H9 (cell line): Measurements from ENCODE around the gene CYTH3. TPM values are rescaled to one million over a fixed set of nuclear protein-coding genes. Genes with fewer than 3 reads are reported as not detected.

Experiments used
- DNase-seq: peaks from one replicate; pipeline ENCODE4 v3.0.0-alpha.2; 2017
- H2AFZ ChIP-seq: one replicate; pipeline ENCODE4 v1.6.1; 2013; ENCODE audit warnings: mild to moderate bottlenecking, low read length, control low read depth, moderate library complexity
- H2AK5ac ChIP-seq: 2 replicates; pipeline ENCODE4 v1.6.1; 2013; ENCODE audit warnings: low read length, control low read depth, mixed read lengths; ENCODE audit not compliant: insufficient read length
- H2BK120ac ChIP-seq: one replicate; pipeline ENCODE4 v1.6.1; 2013; ENCODE audit warnings: low read depth, mild to moderate bottlenecking, low read length, control low read depth, inconsistent platforms; ENCODE audit not compliant: poor library complexity, severe bottlenecking
- H2BK12ac ChIP-seq: 2 replicates; pipeline ENCODE4 v1.6.1; 2013; ENCODE audit warnings: low read length, control low read depth, mixed read lengths, low read depth; ENCODE audit not compliant: insufficient read length
- H2BK15ac ChIP-seq: 2 replicates; pipeline ENCODE4 v1.6.1; 2013; ENCODE audit warnings: low read depth, low read length, control low read depth
- H2BK20ac ChIP-seq: one replicate; pipeline ENCODE4 v1.6.1; 2013; ENCODE audit warnings: low read depth, mild to moderate bottlenecking, low read length, control low read depth, inconsistent platforms; ENCODE audit not compliant: poor library complexity, severe bottlenecking
- H2BK5ac ChIP-seq: 2 replicates; pipeline ENCODE4 v1.6.1; 2013; ENCODE audit warnings: low read length, control low read depth, mixed read lengths; ENCODE audit not compliant: insufficient read length
- H3K14ac ChIP-seq: 2 replicates; pipeline ENCODE4 v1.6.1; 2013; ENCODE audit warnings: low read length, control low read depth; ENCODE audit not compliant: insufficient read depth
- H3K18ac ChIP-seq: 2 replicates; pipeline ENCODE4 v1.6.1; 2013; ENCODE audit warnings: low read depth, mild to moderate bottlenecking, mixed read lengths, low read length, control low read depth; ENCODE audit not compliant: insufficient read length
- H3K23ac ChIP-seq: 2 replicates; pipeline ENCODE4 v1.6.1; 2013; ENCODE audit warnings: low read length, control low read depth, mixed read lengths, low read depth; ENCODE audit not compliant: insufficient read length
- H3K23me2 ChIP-seq: 2 replicates; pipeline ENCODE4 v1.6.1; 2013; ENCODE audit warnings: low read depth, mild to moderate bottlenecking, mixed read lengths, low read length, control low read depth; ENCODE audit not compliant: insufficient read length, poor library complexity, severe bottlenecking
- H3K27ac ChIP-seq: 2 replicates; pipeline ENCODE4 v1.5.1; 2013; ENCODE audit warnings: low read length, control low read depth, mixed read lengths, low read depth; ENCODE audit not compliant: insufficient read length
- H3K27me3 ChIP-seq: 2 replicates; pipeline ENCODE4 v1.6.1; 2013; ENCODE audit warnings: low read length, control low read depth, inconsistent platforms; ENCODE audit not compliant: insufficient read depth
- H3K4ac ChIP-seq: 2 replicates; pipeline ENCODE4 v1.6.1; 2013; ENCODE audit warnings: low read depth, mild to moderate bottlenecking, control low read depth, inconsistent platforms, low read length, moderate library complexity
- H3K4me1 ChIP-seq: 2 replicates; pipeline ENCODE4 v1.6.1; 2013; ENCODE audit warnings: low read length, control low read depth, inconsistent platforms; ENCODE audit not compliant: insufficient read depth
- H3K4me2 ChIP-seq: 2 replicates; pipeline ENCODE4 v1.6.1; 2013; ENCODE audit warnings: low read length, control low read depth, mixed read lengths; ENCODE audit not compliant: insufficient read length, insufficient read depth
- H3K56ac ChIP-seq: 2 replicates; pipeline ENCODE4 v1.6.1; 2013; ENCODE audit warnings: low read depth, mild to moderate bottlenecking, mixed read lengths, low read length, control low read depth; ENCODE audit not compliant: insufficient read length
- H3K79me1 ChIP-seq: 2 replicates; pipeline ENCODE4 v1.6.1; 2013; ENCODE audit warnings: low read depth, mild to moderate bottlenecking, moderate library complexity, low read length, control low read depth, inconsistent platforms; ENCODE audit not compliant: insufficient read depth, poor library complexity, severe bottlenecking
- H3K79me2 ChIP-seq: 2 replicates; pipeline ENCODE4 v1.6.1; 2013; ENCODE audit warnings: low read length, control low read depth, inconsistent platforms; ENCODE audit not compliant: insufficient read depth
- H3K9ac ChIP-seq: 2 replicates; pipeline ENCODE4 v1.6.1; 2013; ENCODE audit warnings: low read length, control low read depth, mixed read lengths; ENCODE audit not compliant: insufficient read length; ENCODE audit errors: extremely low read depth
- H3K9me3 ChIP-seq: one replicate; pipeline ENCODE4 v1.6.1; 2013; ENCODE audit warnings: low read depth, low read length, inconsistent platforms; ENCODE audit not compliant: control insufficient read depth
- H3T11ph ChIP-seq: one replicate; pipeline ENCODE4 v1.6.1; 2013; ENCODE audit warnings: mild to moderate bottlenecking, low read length, control low read depth, inconsistent platforms
- H4K20me1 ChIP-seq: one replicate; pipeline ENCODE4 v1.6.1; 2013; ENCODE audit not compliant: control insufficient read depth, insufficient read length, insufficient read depth
- H4K5ac ChIP-seq: 2 replicates; pipeline ENCODE4 v1.6.1; 2013; ENCODE audit warnings: low read depth, mild to moderate bottlenecking, mixed read lengths, low read length, control low read depth; ENCODE audit not compliant: insufficient read length
- H4K8ac ChIP-seq: replicated peaks from 2 replicates; pipeline ENCODE4 v1.6.1; 2013; ENCODE audit warnings: low read length, control low read depth, mixed read lengths, low read depth; ENCODE audit not compliant: insufficient read length
- H4K91ac ChIP-seq: 2 replicates; pipeline ENCODE4 v1.6.1; 2013; ENCODE audit warnings: low read depth, mild to moderate bottlenecking, moderate library complexity, mixed read lengths, low read length, control low read depth; ENCODE audit not compliant: insufficient read length
- H3K27ac Mint-ChIP-seq, 3 experiments: 2 replicates in 2 of 3; 3 replicates in 1 of 3; pipeline ENCODE4 v1.8.0; 2020 to 2021; ENCODE audit warnings: mixed read lengths in 3 of 3, mild to moderate bottlenecking in 1 of 3, moderate library complexity in 1 of 3
- H3K27me3 Mint-ChIP-seq: 2 replicates; pipeline ENCODE4 v1.8.0; 2021; ENCODE audit warnings: low read depth, mild to moderate bottlenecking, moderate library complexity, mixed read lengths
- H3K36me3 Mint-ChIP-seq, 3 experiments: 2 replicates in 2 of 3; 3 replicates in 1 of 3; pipeline ENCODE4 v1.8.0; 2020 to 2021; ENCODE audit warnings: low read depth in 3 of 3, mixed read lengths in 3 of 3; ENCODE audit not compliant: insufficient read depth in 1 of 3
- H3K4me1 Mint-ChIP-seq, 2 experiments: 2 replicates each; pipeline ENCODE4 v1.8.0; 2020; ENCODE audit warnings: mixed read lengths in 2 of 2
- H3K4me3 Mint-ChIP-seq, 2 experiments: 2 replicates in 1 of 2; 3 replicates in 1 of 2; pipeline ENCODE4 v1.8.0; 2020 to 2021; ENCODE audit warnings: mild to moderate bottlenecking in 2 of 2, mixed read lengths in 2 of 2, moderate library complexity in 1 of 2
- H3K9me3 Mint-ChIP-seq, 2 experiments: 2 replicates in 1 of 2; 3 replicates in 1 of 2; pipeline ENCODE4 v1.8.0; 2020; ENCODE audit warnings: mild to moderate bottlenecking in 2 of 2, mixed read lengths in 2 of 2, moderate library complexity in 1 of 2
- WGBS: extraction: QIAGEN DNeasy Blood & Tissue Kit; methylation state at CpG from one replicate; pipeline ENCODE4 v1.1.7; 2013; ENCODE audit warnings: missing lambda C conversion rate, low lambda C conversion rate, mixed read lengths; ENCODE audit not compliant: insufficient read length; ENCODE audit errors: extremely low coverage; 5-methylcytosine and 5-hydroxymethylcytosine counted together
- total RNA-seq: library from RNA; stranded (reverse); gene quantifications from 2 replicates; pipeline ENCODE4 v1.2.1, GENCODE V29; 2021
- TF ChIP-seq, protein P1 (sequence below): fragments of 200-600 bp; sonication (generic); conservative IDR thresholded peaks from 3 replicates; pipeline ENCODE4 v1.8.0; 2021; ENCODE audit warnings: antibody characterized with exemption, mild to moderate bottlenecking

Gene CYTH3
- total RNA-seq, 1 experiment from 2014 or later: 12.3 TPM

DNA sequence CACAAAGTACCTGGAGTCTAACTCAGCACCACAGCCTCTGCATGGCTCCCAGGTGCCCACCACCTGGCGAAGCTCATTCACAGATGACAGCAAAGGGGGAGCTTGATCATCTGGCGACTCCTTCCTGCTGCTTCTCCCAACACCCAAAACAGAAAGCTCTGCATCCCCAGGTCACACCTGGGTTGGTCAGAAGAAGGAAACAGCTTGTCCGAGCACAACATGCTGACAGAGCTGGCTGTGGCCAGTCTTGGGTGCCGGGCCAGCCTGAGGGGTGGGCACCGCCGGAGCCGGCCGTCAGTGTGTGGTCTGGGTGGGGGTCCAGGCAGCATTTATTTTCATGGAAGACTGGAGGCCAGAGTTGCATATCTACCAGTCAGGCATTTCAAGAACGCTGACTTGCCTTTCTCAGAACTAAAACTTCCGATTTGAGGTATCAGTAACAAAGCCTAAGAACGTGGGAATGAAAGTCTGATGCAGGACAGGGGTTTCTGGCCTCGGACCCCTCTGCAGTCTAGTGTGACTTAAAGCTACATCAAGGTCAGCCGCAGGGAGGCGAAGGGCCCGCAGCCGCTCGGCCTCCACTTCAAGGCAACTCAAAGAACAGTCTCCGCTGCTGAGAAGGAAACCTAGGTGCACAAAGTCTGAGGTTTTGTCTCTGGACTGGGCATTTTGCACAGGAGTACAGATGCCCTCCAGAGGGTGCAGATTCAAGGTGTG lies 109.6 kb downstream of the CYTH3 start:
- H2BK15ac ChIP-seq: no peak overlapping the region
- WGBS: no CpG with 5 or more reads among the region's 18 CpGs

More for the DNA sequence above, 109.6 kb downstream of the CYTH3 start:
- no peak for DNase-seq
- H2AFZ ChIP-seq: no peak overlapping the region
- H2BK5ac ChIP-seq: no peak overlapping the region
- H3K36me3 Mint-ChIP-seq: peaks cover 3 to 33% (median 25%) of the 10 kb centered on the region in 3 experiments; a peak in 6 of 7 replicates
- no peak overlapping the region for H3K56ac ChIP-seq
- no peak overlapping the region for H3K4me2 ChIP-seq
- H3K27me3 Mint-ChIP-seq: no peaks in the 10 kb centered on the region; the same call in none of the 2 replicates
- H2AK5ac ChIP-seq: no peak overlapping the region
- peaks cover 8 to 21% of the 10 kb centered on the region in 2 experiments; a peak in 3 of 4 replicates for H3K4me1 Mint-ChIP-seq
- no peak overlapping the region for H3K14ac ChIP-seq
- no peaks in the 10 kb centered on the region for H3K23me2 ChIP-seq
- no peak overlapping the region for H3K27ac ChIP-seq
- TF ChIP-seq, protein P1, sequence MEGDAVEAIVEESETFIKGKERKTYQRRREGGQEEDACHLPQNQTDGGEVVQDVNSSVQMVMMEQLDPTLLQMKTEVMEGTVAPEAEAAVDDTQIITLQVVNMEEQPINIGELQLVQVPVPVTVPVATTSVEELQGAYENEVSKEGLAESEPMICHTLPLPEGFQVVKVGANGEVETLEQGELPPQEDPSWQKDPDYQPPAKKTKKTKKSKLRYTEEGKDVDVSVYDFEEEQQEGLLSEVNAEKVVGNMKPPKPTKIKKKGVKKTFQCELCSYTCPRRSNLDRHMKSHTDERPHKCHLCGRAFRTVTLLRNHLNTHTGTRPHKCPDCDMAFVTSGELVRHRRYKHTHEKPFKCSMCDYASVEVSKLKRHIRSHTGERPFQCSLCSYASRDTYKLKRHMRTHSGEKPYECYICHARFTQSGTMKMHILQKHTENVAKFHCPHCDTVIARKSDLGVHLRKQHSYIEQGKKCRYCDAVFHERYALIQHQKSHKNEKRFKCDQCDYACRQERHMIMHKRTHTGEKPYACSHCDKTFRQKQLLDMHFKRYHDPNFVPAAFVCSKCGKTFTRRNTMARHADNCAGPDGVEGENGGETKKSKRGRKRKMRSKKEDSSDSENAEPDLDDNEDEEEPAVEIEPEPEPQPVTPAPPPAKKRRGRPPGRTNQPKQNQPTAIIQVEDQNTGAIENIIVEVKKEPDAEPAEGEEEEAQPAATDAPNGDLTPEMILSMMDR: no peak
- H4K8ac ChIP-seq: no peak overlapping the region
- H2BK120ac ChIP-seq: no peak overlapping the region
- no peaks in the 10 kb centered on the region for H3K4me1 ChIP-seq
- H3K79me2 ChIP-seq: no peaks in the 10 kb centered on the region
- H4K20me1 ChIP-seq: no peaks in the 10 kb centered on the region
- H2BK20ac ChIP-seq: no peak overlapping the region
- H3K9me3 ChIP-seq: no peaks in the 10 kb centered on the region
- no peak overlapping the region for H3K4me3 Mint-ChIP-seq
- H3K27me3 ChIP-seq: no peaks in the 10 kb centered on the region
- no peak overlapping the region for H3K18ac ChIP-seq
- H4K91ac ChIP-seq: no peak overlapping the region
- H3K9ac ChIP-seq: no peak overlapping the region
- no peaks in the 10 kb centered on the region for H3K9me3 Mint-ChIP-seq
- no peak overlapping the region for H2BK12ac ChIP-seq
- H4K5ac ChIP-seq: no peak overlapping the region
- peak overlapping the region in 2 of 3 experiments; percentile 47 to 85; a peak in 2 of 7 replicates for H3K27ac Mint-ChIP-seq
- no peak overlapping the region for H3T11ph ChIP-seq
- no peak overlapping the region for H3K4ac ChIP-seq
- H3K79me1 ChIP-seq: no peaks in the 10 kb centered on the region
- H3K23ac ChIP-seq: no peak overlapping the region
